ENCODE data around the gene SERPINB6. TPM values are rescaled to one million over a fixed set of nuclear protein-coding genes. Genes with fewer than 3 reads are reported as not detected.
"Not testable (repeated sequence)": the region's sequence is repeated elsewhere in the genome, so short reads cannot be mapped to it uniquely, and the experiment has no call there.

The SERPINB6 gene
- total RNA-seq, 4 donors from 2014 or later = 21.2 to 37.0 (median 35.6) TPM

DNA sequence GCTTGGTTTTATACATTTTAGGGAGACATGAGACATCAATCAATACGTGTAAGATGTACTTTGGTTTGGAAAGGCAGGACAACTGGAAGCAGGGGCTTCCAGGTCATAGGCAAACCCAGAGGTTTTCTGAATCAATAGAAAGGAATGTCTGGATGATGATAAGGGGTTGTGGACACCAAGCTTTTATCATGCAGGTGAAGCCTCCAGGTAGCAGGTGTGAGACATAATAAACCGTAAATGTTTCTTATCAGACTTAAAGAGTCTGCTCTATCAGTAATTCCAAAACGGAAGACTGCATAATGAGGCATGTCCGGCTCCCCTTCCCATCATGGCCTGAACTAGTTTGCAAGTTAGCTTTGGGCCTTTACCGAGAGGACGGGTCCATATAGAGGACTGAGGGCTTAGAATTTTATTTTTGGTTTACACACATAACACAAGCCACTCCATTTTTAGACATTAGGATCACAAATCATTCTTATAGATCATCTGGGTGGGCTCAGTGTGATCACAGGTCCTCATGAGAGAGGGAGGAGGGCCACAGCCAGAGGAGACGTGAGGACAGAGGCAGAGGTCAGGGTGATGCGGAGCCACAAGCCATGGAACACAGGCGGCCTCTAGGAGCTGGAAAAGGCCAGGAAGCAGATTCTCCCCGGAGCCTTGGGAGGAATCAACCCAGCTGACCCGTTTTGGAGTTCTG lies 57.6 kb downstream of the SERPINB6 start:
- 88 to 91% methylated on average over 11 of the region's 11 CpGs for WGBS, 2 donors
- no peak overlapping the region for H3K4me3 ChIP-seq (ENCODE audit: low read depth, poor library complexity, severe bottlenecking)
- intact Hi-C loops (cut with DNase I; ENCODE audit: low total_unique reads) = loop anchor here (10.0 kb wide), 1 partner anchor 59 kb away; no protein-coding TSS in a partner anchor
- TF ChIP-seq CTCF (IDR thresholded peaks at IDR 0.05) = no peak
- no peak for TF ChIP-seq POLR2A (IDR thresholded peaks at IDR 0.05)
- peak in 1 of 2 donors; percentile 14 for DNase-seq (ENCODE audit: low spot score in 2 of 2)

DNA sequence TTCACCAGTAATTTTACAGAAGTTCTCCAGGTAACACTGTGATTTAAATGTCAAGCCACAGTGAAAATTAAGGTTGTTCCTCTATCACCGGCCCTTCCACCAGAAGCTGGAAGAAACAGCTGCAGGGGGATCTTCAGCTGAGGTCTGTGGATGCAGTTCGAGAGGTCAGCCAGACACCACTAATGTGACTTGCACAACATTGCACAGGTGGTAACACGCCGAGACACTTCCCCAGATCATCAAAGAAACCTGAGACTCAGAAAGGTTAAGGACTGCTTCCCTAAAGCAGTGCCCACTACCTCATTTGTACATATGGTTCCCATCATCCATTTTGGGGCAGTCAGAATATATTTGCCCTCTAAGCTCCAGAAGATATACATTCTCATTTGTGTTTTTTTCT lies 60.2 kb downstream of the SERPINB6 start:
- TF ChIP-seq CTCF (IDR thresholded peaks at IDR 0.05) (no peak), POLR2A (IDR thresholded peaks at IDR 0.05) (no peak)
- 74 to 83% methylated on average over 4 of the region's 4 CpGs for WGBS, 2 donors
- no peak overlapping the region for H3K4me3 ChIP-seq (ENCODE audit: low read depth, poor library complexity, severe bottlenecking)
- no peak for DNase-seq (ENCODE audit: low spot score in 2 of 2)
- intact Hi-C loops (cut with DNase I; ENCODE audit: low total_unique reads) = loop anchor here (10.0 kb wide), 1 partner anchor 56 kb away; no protein-coding TSS in a partner anchor

DNA sequence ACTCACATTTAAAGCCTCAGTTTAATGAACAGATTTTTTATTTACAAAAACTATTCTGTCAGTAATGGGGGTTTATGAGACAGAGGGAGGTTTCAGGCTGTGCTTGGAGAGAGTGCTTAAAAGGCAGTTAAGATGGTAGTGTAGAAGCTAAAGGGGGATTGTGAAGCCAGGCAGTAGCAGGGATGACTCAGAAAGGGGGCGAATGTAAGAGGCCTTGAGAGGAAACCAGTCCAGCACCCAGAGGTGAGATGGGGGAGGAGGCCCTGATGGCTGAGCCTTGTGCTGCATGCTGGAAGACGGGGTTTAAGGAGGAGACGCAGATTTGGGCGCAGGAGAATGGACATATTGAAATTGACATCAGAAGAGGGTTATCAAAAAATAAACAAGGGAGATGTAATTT lies 61.6 kb downstream of the SERPINB6 start:
- WGBS, 2 donors = 90 to 92% methylated on average over 4 of the region's 4 CpGs
- intact Hi-C loops (cut with DNase I; ENCODE audit: low total_unique reads) = loop anchor here (10.0 kb wide), 1 partner anchor 55 kb away; no protein-coding TSS in a partner anchor
- no peak for DNase-seq (ENCODE audit: low spot score in 2 of 2)

DNA sequence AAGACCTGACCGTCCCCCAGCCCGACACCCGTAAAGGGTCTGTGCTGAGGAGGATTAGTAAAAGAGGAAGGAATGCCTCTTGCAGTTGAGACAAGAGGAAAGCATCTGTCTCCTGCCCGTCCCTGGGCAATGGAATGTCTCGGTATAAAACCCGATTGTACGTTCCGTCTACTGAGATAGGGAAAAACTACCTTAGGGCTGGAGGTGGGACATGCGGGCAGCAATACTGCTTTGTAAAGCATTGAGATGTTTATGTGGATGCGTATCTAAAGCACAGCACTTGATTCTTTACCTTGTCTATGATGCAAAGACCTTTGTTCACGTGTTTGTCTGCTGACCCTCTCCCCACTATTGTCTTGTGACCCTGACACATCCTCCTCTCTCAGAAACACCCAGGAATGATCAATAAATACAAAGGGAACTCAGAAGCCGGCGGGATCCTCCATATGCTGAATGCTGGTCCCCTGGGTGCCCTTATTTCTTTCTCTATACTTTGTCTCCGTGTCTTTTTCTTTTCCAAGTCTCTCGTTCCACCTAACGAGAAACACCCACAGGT lies 62.2 kb downstream of the SERPINB6 start:
- intact Hi-C loops (cut with DNase I; ENCODE audit: low total_unique reads); DNase-seq (ENCODE audit: low spot score in 2 of 2); H3K4me3 ChIP-seq (ENCODE audit: low read depth, poor library complexity, severe bottlenecking): not testable (repeated sequence)
- WGBS, 2 donors = 83 to 84% methylated on average over 16 of the region's 16 CpGs

More for the DNA sequence above, 61.6 kb downstream of the SERPINB6 start:
- H3K4me3 ChIP-seq (ENCODE audit: low read depth, poor library complexity, severe bottlenecking) = no peak overlapping the region
- TF ChIP-seq CTCF (IDR thresholded peaks at IDR 0.05) (no peak), POLR2A (IDR thresholded peaks at IDR 0.05) (no peak)

GRCh38 chr6:2908516-2908915 lies 62.9 kb downstream of the SERPINB6 start:
- intact Hi-C loops (cut with DNase I; ENCODE audit: low total_unique reads); H3K4me3 ChIP-seq (ENCODE audit: low read depth, poor library complexity, severe bottlenecking); DNase-seq (ENCODE audit: low spot score in 2 of 2): not testable (repeated sequence)
- 52 to 54% methylated on average over 3 of the region's 3 CpGs for WGBS, 2 donors

DNA sequence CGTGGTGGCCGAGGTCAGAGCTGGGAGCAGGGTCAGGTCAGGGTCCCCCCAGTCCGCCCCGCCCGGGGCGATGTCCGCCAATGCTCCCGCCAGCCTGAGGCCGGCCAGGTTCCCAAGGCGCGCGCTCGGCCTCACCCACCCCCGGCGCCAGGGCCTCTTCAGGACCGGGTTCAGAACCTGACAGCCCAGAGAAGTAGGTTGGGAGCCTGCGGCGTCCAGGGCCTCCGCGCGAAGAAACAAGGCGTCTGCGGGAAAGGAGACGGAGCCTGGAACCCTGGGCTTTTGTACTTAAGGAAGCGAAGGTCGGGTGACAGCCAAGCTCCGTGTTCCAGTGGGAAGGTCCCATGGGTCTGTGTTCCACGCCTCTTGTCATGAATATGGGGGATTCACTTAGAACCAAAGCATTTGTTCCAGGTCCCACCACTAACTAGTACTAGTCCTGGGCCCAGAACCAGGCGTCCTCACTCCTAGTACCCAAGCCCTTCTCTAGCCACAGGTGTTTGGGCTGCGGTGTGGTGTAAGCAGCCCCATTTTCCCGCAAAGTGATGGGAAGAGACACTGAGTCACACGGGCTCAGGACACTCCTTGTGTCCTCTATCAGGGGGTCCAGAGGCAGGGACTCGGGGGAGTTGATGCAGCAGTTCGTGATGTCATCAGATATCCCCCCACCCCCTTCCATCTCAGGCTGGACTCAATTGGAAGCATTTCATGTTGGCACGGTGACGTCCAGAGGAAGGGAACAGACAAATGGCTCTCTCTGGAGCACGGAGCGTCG lies 67.8 kb downstream of the SERPINB6 start:
- DNase-seq (ENCODE audit: low spot score in 2 of 2); intact Hi-C loops (cut with DNase I; ENCODE audit: low total_unique reads); H3K4me3 ChIP-seq (ENCODE audit: low read depth, poor library complexity, severe bottlenecking): not testable (repeated sequence)
- 60 to 69% methylated on average over 3 to 4 of the region's 39 CpGs for WGBS, 2 donors

DNA sequence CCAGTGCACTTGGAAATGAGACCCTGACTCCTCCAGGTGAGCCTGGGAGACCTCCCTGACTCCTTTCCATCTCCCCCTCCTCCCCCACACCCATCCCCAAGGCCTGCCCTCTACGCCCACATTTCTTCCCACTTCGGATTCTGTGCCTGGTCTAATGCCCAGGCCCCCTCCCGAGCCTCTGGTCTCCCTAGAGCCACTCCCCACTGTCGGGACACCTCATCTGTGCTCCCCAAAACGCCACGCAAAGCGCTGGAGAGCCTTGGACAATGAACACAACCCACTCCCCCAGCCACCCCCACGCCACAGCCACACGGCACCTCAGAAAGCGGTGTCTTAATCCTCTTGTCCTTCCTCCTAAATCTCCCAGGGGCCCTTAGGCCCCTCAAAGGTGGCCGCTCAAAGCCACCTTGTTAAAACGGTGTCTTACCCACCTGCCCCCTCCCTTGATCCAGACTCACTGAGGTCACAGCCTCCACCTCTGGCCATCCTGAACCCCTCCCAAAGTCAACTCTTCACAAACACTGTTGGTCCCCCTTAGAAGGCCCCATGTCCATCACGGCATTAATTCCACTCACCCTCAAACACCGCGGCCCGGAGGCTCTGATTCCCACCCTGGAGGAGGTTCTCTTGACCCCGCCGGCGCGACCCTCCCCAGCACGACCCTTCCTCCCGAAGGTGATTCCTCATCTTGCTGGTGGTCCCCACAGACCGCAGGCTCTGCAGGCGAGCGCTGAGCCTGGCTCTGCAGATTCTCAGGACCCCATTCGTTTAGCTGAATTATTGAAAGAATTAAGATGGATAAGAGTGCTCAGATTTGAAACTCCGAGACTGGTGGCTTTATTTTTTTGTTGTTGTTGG lies 69.5 kb downstream of the SERPINB6 start:
- WGBS, 2 donors = 71 to 73% methylated on average over 27 of the region's 27 CpGs
- DNase-seq (ENCODE audit: low spot score in 2 of 2); H3K4me3 ChIP-seq (ENCODE audit: low read depth, poor library complexity, severe bottlenecking); intact Hi-C loops (cut with DNase I; ENCODE audit: low total_unique reads): not testable (repeated sequence)

Measured in lower leg skin (tissue), 4 donors.